MM.1S (cell line): ENCODE data around the gene ZNF425.

Source experiments
- EZH2 ChIP-seq: fragments of 300-600 bp; sonication (generic); optimal IDR thresholded peaks from 2 replicates; pipeline ENCODE3; 2017; ENCODE audit warnings: low read depth, mild to moderate bottlenecking, antibody characterized with exemption, low read length, mixed read lengths
- TF ChIP-seq, protein P1 (sequence below): fragments of 300-600 bp; sonication (generic); IDR thresholded peaks from 2 replicates; pipeline ENCODE4 v1.5.1; 2016; ENCODE audit warnings: antibody characterized with exemption, low read length, mixed read lengths

GRCh38 chr7:149084407-149084806, 41.7 kb downstream of the ZNF425 start:
- TF ChIP-seq, protein P1, sequence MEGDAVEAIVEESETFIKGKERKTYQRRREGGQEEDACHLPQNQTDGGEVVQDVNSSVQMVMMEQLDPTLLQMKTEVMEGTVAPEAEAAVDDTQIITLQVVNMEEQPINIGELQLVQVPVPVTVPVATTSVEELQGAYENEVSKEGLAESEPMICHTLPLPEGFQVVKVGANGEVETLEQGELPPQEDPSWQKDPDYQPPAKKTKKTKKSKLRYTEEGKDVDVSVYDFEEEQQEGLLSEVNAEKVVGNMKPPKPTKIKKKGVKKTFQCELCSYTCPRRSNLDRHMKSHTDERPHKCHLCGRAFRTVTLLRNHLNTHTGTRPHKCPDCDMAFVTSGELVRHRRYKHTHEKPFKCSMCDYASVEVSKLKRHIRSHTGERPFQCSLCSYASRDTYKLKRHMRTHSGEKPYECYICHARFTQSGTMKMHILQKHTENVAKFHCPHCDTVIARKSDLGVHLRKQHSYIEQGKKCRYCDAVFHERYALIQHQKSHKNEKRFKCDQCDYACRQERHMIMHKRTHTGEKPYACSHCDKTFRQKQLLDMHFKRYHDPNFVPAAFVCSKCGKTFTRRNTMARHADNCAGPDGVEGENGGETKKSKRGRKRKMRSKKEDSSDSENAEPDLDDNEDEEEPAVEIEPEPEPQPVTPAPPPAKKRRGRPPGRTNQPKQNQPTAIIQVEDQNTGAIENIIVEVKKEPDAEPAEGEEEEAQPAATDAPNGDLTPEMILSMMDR, result no peak
- TF ChIP-seq EZH2, result no peak
